CD4-positive, alpha-beta T cell treated with Interleukin-4 for 4 hours (primary cell): Measurements from ENCODE around the gene BEGAIN.

ENCODE experiments used
- DNase-seq: peaks from one replicate; pipeline ENCODE4 v3.0.0-alpha.2; 2020

BEGAIN gene

GRCh38 chr14:100581228-100582145 is 5.7 kb downstream of the BEGAIN start:
- no peak for DNase-seq

DNA sequence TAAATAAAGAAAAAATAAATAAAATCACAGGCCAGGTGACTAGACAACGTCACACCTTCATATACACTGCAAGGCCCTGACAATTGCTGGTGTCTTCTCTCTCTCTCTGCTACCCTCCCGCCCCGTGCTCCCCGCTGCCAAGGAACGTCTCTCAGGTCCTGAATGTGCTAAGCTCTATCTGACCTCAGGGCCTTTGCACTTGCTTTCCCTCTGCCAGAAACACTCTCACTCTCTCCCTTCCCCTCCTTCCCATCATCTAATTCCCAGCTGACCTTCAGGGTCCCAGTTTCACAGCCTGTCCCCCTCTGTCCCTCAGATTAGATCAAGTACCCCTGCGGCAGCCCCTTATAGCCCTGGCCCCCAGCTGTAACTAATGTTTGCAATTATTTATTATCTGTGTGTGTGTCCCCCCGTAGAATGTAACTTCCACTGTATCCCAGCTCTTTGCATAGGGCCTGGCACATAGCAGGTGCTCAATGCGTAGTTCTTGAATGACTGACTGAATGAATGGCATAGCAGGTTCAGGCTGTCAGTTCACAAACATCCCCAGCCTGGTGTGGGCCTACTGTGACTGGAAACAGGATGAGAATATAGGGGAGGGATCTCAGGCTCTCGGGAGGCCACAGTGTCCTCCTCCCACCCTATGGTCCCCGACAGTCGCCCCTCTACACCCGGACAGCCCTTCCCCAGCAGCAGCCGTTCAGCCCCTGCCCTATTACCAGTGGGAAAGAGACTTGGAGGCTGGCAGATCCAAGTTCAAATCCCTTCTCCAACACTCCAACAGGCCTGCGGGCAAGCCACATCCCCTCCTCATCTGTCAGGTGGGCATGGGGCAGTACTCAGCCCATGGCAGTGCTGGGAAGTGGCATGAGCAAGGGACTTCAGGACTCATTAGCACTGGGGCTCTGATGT is 6.6 kb downstream of the BEGAIN start:
- no peak for DNase-seq

DNA sequence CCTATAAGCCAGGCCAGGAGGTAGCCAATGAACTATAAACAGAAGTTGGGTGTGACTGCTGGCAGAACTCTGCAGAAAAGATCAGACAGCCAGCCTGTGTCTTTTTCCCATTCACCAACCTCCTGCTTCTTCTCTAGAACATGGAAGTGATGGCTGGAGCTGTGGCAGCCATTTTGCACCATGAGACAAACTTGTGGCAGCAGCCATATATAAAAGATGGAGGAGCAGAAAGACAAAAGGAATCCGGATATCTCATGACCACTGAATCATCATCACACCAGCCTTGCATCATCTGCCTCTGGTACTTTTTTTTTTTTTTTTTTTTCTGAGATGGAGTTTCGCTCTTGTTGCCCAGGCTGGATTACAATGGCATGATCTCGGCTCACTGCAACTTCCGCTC is 8.7 kb downstream of the BEGAIN start:
- DNase-seq, result no peak

- no peak for DNase-seq
Observed at GRCh38 chr14:100577986-100578431, 9.2 kb downstream of the BEGAIN start.

DNA sequence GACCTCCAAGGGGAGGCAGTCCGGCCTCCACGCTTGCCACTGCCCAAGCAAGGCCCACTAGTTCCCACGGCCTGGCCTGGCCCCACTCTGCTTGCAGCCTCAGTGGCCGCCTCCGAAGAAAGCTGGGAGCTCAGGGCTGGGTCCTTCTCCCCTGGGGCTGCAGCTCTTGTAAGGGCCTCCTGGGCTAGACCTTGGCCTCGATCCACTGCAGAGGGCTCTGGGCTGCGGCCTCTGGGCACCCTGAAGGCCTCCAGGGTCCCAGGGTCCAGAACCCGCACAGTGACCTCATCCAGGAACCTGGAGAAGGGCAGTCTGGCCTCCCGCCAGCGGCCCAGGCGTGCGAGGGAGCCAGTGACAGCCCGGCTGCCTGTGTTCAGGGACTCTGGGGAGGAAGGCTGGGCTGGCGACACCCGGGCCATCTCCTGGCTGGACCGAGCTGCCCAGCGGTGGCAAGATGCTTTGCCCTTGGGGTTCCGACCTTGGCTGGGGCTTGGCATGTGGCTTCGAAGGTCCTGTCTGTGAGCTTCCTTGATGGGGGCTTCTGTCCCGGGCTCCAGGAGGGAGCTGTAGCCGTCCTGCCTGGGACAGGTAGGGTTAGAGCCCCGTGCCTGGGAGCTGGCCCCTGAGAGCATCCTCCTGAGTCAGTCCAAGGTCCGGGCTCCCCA is 9.8 kb downstream of the BEGAIN start:
- no peak for DNase-seq

GRCh38 chr14:100576091-100577085 is 10.8 kb downstream of the BEGAIN start:
- DNase-seq, result no peak

DNA sequence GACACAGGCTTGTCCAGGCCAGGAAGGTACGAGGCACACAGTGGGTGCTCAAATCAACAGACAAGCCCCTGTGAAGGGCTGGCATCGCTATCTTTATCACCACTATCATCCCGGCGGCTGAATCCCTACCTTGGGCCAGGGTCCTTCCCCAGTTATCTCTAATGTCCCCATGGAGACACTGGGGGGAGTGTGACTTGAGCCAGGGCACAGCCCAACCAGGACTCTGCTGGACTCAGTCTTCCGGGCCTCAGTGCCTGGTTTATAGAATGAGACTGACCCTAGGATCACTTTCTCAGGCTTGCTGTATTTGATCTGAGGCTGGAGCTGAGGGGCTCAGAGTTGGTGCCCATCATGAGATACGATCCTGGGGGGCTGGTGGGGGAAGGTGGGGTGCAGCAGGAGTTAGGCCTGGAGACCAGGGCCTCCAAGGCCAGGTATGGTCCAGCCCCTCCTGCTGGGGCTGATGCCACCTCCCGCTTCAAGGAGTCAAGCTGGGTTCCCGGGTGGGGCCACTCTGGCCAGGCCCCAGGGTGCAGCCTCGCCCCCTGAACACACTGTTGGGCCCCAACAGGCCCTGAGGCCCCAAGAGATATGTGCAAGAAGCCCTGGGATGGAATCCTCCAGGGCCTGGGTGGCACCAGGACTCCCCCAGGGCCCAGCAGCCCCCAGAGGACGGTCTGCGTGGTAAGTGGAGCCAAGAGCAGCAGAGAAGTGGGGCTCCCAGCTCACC is 11.8 kb downstream of the BEGAIN start:
- DNase-seq, result no peak

- DNase-seq, result no peak
Observed at GRCh38 chr14:100574642-100575031, 12.6 kb downstream of the BEGAIN start.

- no peak for DNase-seq
Observed at GRCh38 chr14:100573757-100574641, 13.2 kb downstream of the BEGAIN start.

DNA sequence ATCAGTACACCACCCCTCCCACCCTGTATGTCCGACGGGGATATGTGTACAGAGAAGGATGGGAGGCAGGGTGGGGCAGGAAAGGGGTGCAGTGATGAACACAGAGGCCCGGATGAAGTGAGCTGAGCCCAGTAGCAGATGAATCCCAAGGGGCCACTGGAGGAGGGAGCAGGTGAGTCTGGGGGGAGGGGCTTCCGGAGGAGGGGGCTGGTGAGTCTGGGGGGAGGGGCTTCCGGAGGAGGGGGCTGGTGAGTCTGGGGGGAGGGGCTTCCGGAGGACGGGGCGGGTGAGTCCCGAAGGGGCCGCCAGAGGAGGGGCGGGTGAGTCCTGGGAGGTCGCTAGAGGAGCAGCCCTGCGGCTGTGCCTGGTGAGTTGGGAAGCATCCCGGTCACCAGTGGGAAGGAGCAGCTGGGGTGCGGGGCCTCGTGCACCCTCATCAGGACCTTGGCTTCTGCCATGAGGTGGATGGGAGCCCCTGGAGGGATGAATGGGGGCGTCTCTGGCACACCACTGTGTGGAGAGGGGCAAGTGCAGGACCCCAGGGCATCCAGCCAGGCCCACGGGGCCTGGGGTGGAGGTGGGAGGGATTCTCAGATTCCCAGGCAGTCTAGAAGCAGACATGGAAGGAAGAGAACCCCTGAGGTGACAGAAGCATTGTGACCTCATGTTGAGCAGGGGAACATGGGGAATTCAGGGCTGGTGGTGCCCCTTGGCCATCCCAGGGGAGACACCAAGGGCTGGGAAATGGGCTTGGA is 14.0 kb downstream of the BEGAIN start:
- DNase-seq, result no peak

- DNase-seq, result no peak
Observed at GRCh38 chr14:100572543-100572942, 14.7 kb downstream of the BEGAIN start.

- DNase-seq, result no peak
Observed at GRCh38 chr14:100571837-100572236, 15.4 kb downstream of the BEGAIN start.

DNA sequence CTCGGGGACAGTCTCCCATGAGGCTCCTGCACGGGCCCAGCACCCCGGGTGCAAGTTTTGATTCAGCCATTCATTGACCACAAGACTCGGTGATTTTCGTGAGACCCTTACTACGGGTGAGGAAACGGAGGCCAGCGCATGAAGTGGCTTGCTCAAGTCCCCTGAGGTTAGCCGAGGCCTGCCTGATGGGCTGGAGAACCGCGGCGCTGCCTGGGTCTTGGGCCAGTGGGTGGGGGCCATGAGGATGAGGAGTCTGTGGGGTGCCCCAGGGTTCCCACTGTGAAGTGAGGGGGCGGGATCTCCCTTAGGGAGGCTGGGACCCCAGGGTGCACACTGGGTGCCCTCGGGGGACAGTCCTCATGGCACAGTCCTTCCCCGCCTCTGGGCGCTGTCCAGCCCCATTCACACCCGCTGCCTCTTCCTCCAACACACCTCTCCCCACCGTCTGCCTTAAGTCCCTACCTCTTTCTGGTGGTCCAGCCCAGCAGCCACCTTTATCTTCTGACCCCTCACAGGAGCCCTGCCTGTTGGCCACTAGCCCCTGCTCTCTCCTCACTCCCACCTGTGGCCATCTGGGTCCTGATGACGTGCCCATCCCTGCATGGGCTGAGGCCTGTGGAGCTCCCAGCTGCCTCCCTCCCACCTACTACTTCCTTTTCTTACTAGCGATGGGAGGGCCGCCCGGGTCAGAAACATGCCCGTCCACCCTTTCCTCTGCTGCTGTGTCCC is 16.3 kb downstream of the BEGAIN start:
- no peak for DNase-seq

DNA sequence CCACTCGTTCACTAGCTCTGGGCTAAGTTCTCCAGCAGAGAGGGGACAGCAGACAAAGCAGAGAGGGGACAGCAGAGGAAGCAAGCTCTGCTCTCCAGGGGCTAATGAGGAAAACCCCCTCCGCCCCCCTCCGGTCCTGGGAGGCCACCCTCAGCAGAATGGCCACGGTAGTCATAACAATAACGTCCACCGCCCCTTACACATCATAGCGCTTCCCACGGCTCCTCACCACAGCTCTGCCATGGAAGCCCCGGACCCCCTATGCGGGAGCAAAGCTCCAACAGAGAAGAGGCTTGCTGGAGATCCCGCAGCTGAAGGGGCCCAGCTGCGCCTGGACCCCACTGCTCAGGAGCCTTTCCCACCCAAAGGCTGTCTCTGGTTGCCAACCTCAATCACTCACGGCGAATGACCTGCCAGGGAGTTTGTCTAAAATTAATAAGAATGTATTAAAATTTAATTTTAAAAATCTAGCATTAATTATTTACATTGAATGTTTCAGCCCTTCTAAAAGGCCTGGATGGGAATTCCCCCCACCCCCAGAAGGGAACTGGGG is 17.4 kb downstream of the BEGAIN start:
- DNase-seq, result no peak

GRCh38 chr14:100568998-100569733 is 18.1 kb downstream of the BEGAIN start:
- no peak for DNase-seq

DNA sequence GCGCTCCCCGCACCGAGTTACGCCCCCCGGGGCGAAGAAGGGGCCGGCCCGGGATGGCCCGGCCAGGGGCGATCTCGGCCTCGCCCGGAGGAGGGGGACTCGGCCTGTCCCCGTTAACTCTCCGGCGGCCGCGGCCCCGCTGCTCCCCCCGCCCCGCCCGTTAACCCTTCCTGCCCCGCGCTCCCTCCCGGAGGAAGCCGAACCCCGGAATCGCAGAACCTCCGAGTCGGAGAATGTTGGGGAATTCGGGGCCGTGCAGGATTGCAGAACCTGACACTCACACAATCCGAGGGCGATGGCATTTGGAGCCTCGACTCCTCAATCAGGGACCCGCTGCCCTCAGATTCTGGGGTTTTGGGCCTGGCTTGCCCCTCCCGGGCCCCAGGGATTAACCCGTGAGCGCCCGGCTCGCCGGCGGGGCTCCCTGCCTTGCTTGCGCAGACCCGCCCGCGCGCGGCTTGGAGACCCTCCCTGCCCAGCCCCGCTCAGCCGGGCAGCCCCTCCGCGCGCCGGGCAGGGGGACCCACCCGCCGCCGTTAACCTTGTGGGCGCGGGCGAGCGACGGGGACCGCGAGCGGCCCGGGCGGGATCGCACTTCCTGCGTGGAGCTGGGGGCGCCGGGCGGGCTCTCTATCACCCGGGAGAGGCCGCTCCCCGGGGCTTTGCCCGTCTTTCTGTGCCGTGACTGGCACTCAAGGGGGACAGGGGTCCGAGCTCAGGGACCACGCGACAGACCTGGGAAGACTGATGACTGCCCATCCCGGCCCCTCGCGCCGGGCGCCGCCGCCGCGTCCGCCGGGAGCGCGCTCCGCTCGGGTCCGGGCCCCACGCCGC is 18.8 kb downstream of the BEGAIN start:
- DNase-seq, result no peak

DNA sequence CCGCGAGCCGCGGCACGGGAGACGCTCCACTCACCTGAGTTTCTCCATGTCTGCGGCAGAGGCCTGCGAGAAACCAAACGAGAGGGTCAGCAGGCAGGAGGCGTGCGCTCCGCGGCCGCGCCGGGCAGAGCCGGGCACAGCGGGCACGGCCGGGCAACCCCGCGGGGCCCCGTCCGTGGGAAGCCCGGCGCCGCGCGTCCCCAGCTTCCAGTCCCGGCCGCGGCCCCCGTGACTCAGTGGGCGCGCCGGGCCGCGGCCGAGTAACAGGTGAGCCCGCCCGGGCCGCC is 19.4 kb downstream of the BEGAIN start:
- no peak for DNase-seq
